Upper lobe of left lung (tissue), 4 donors: Measurements from ENCODE around the gene VWA8.

ENCODE experiments used
- CTCF ChIP-seq, 6 experiments: fragments of 450-650 bp in 4 of 6; fragments of 200-600 bp in 2 of 6; sonication (generic) in 2 of 6; IDR thresholded peaks; one replicate each; pipeline ENCODE4 v1.5.1; 2016 to 2019; ENCODE audit warnings: antibody characterized with exemption in 6 of 6
- POLR2A ChIP-seq, 4 donors: fragments of 450-650 bp; IDR thresholded peaks; one replicate each; pipeline ENCODE4 v1.5.1; 2016 to 2017; ENCODE audit warnings: antibody characterized with exemption in 4 of 4, mild to moderate bottlenecking in 2 of 4

- no peak for TF ChIP-seq CTCF (IDR thresholded peaks at IDR 0.05)
- TF ChIP-seq POLR2A (IDR thresholded peaks at IDR 0.05) = no peak
Measured at GRCh38 chr13:41995336-41995735, 34.4 kb upstream of the VWA8 start.
